HG03432 (cell line): ENCODE data around the gene WNT4.

Experiments
- ATAC-seq: cut with Tn5 transposase; IDR thresholded peaks from one replicate; pipeline ENCODE4 v1.9.1; 2021; ENCODE audit warnings: mild to moderate bottlenecking, moderate library complexity; ENCODE audit not compliant: unreplicated experiment

Gene WNT4

GRCh38 chr1:22164841-22165808 is 22.2 kb upstream of the WNT4 start:
- ATAC-seq: no peak

- ATAC-seq: no peak
Observed at GRCh38 chr1:22163564-22163963, 20.7 kb upstream of the WNT4 start.

GRCh38 chr1:22163137-22163536 is 20.2 kb upstream of the WNT4 start:
- ATAC-seq: no peak

- ATAC-seq: no peak
Observed at GRCh38 chr1:22159891-22160290, 17.0 kb upstream of the WNT4 start.

- ATAC-seq: no peak
Observed at GRCh38 chr1:22158654-22159053, 15.8 kb upstream of the WNT4 start.

- ATAC-seq: no peak
Observed at GRCh38 chr1:22157359-22157966, 14.6 kb upstream of the WNT4 start.

GRCh38 chr1:22155517-22155916 is 12.6 kb upstream of the WNT4 start:
- no peak for ATAC-seq

- ATAC-seq: no peak
Observed at GRCh38 chr1:22154626-22155025, 11.7 kb upstream of the WNT4 start.

GRCh38 chr1:22153660-22154437 is 11.0 kb upstream of the WNT4 start:
- ATAC-seq: no peak

GRCh38 chr1:22150923-22151322 is 8.0 kb upstream of the WNT4 start:
- no peak for ATAC-seq

- ATAC-seq: no peak
Observed at GRCh38 chr1:22142315-22143064, 407 bp downstream of the WNT4 start.

GRCh38 chr1:22141554-22142314 is 1.2 kb downstream of the WNT4 start:
- ATAC-seq: no peak

- no peak for ATAC-seq
Observed at GRCh38 chr1:22140694-22141093, 2.2 kb downstream of the WNT4 start.

- no peak for ATAC-seq
Observed at GRCh38 chr1:22139817-22140216, 3.1 kb downstream of the WNT4 start.

- no peak for ATAC-seq
Observed at GRCh38 chr1:22139066-22139594, 3.8 kb downstream of the WNT4 start.

- no peak for ATAC-seq
Observed at GRCh38 chr1:22137004-22137720, 5.7 kb downstream of the WNT4 start.

GRCh38 chr1:22133931-22134324 is 9.0 kb downstream of the WNT4 start:
- no peak for ATAC-seq

- no peak for ATAC-seq
Observed at GRCh38 chr1:22133247-22133930, 9.5 kb downstream of the WNT4 start.
